Measurements from ENCODE around the gene CKAP2.
A peak's percentile ranks its signal among the peaks of the same experiment; 100 is the strongest.

The CKAP2 gene

GRCh38 chr13:52432456-52432855 lies 22.8 kb upstream of the CKAP2 start:
- TF ChIP-seq POLR2A (IDR thresholded peaks at IDR 0.05; ENCODE audit: extremely low read depth, insufficient read length): no peak
- no peak for TF ChIP-seq MAX (IDR thresholded peaks at IDR 0.05; ENCODE audit: low read depth, low read length)
- TF ChIP-seq CTCF (IDR thresholded peaks at IDR 0.05; ENCODE audit: low read depth, low read length): no peak
- TF ChIP-seq MYC (IDR thresholded peaks at IDR 0.05; ENCODE audit: low read depth, low read length): no peak
- no peak overlapping the region for H3K4me3 ChIP-seq (ENCODE audit: low read depth, low read length)
- no peak for DNase-seq (ENCODE audit: low read depth)

- peak; percentile 32 for DNase-seq (ENCODE audit: low read depth)
- H3K4me3 ChIP-seq (ENCODE audit: low read depth, low read length): no peak overlapping the region
- TF ChIP-seq POLR2A (IDR thresholded peaks at IDR 0.05; ENCODE audit: extremely low read depth, insufficient read length) (no peak), MAX (IDR thresholded peaks at IDR 0.05; ENCODE audit: low read depth, low read length) (no peak), MYC (IDR thresholded peaks at IDR 0.05; ENCODE audit: low read depth, low read length) (no peak), CTCF (IDR thresholded peaks at IDR 0.05; ENCODE audit: low read depth, low read length) (no peak)
These were observed 9.0 kb upstream of the CKAP2 start for GRCh38 chr13:52446265-52446664.

- DNase-seq (ENCODE audit: low read depth): no peak
- peak overlapping the region; percentile 17 for H3K4me3 ChIP-seq (ENCODE audit: low read depth, low read length)
- no peak for TF ChIP-seq MYC (IDR thresholded peaks at IDR 0.05; ENCODE audit: low read depth, low read length)
- TF ChIP-seq CTCF (IDR thresholded peaks at IDR 0.05; ENCODE audit: low read depth, low read length): no peak
- no peak for TF ChIP-seq MAX (IDR thresholded peaks at IDR 0.05; ENCODE audit: low read depth, low read length)
- TF ChIP-seq POLR2A (IDR thresholded peaks at IDR 0.05; ENCODE audit: extremely low read depth, insufficient read length): no peak
These were observed 7.9 kb upstream of the CKAP2 start for GRCh38 chr13:52447354-52447753.

GRCh38 chr13:52447815-52448552 lies 7.3 kb upstream of the CKAP2 start:
- TF ChIP-seq MYC (IDR thresholded peaks at IDR 0.05; ENCODE audit: low read depth, low read length): no peak
- TF ChIP-seq POLR2A (IDR thresholded peaks at IDR 0.05; ENCODE audit: extremely low read depth, insufficient read length): no peak
- TF ChIP-seq MAX (IDR thresholded peaks at IDR 0.05; ENCODE audit: low read depth, low read length): no peak
- TF ChIP-seq CTCF (IDR thresholded peaks at IDR 0.05; ENCODE audit: low read depth, low read length): no peak
- H3K4me3 ChIP-seq (ENCODE audit: low read depth, low read length): peak overlapping the region; percentile 82
- DNase-seq (ENCODE audit: low read depth): peak; percentile 23

- H3K4me3 ChIP-seq (ENCODE audit: low read depth, low read length): peak overlapping the region; percentile 82
- DNase-seq (ENCODE audit: low read depth): peak; percentile 23
- TF ChIP-seq MAX (IDR thresholded peaks at IDR 0.05; ENCODE audit: low read depth, low read length) (no peak), POLR2A (IDR thresholded peaks at IDR 0.05; ENCODE audit: extremely low read depth, insufficient read length) (no peak), MYC (IDR thresholded peaks at IDR 0.05; ENCODE audit: low read depth, low read length) (no peak), CTCF (IDR thresholded peaks at IDR 0.05; ENCODE audit: low read depth, low read length) (no peak)
These were observed 5.8 kb upstream of the CKAP2 start for GRCh38 chr13:52449331-52450011.

All from NB4 (cell line).